ENCODE data around the gene DMXL1.
A peak's percentile ranks its signal among the peaks of the same experiment; 100 is the strongest.

Gene DMXL1

DNA sequence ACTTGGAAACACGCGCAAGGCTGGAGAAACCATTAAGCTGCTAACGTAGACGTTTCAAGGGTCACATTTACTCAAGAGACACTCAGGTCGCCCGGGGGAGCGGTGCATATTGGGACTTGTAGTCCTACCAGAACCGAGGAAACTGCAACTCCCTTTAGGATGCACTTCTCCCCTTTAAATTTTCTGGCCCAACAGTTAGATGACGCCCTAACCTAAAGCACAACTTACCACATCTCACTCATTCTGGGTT lies 384 bp upstream of the DMXL1 start:
- H3K4me3 ChIP-seq (ENCODE audit: low read depth, low read length): peak overlapping the region; percentile 88
- POLR2A ChIA-PET: interaction anchor here (0.6 to 2.0 kb wide), 11 partner anchors 10 to 330 kb away, joined by 3 to 10 read pairs (median 5); partner anchors contain the start of genes DTWD2 and TNFAIP8
- peaks cover 4% of the 10 kb centered on the region; the same call in 1 of the 2 replicates for H3K4me1 ChIP-seq (ENCODE audit: control insufficient read depth, insufficient read depth, low read length)
- H3K36me3 ChIP-seq (ENCODE audit: control insufficient read depth in 2 of 2, insufficient read depth in 1 of 2, low read length in 2 of 2): no peaks in the 10 kb centered on the region
- H3K27ac ChIP-seq (ENCODE audit: extremely low read depth, low read depth, low read length): peak overlapping the region; percentile 80
- CTCF ChIA-PET: interaction anchor here (0.6 to 0.7 kb wide), 3 partner anchors 10 to 211 kb away, joined by 3 read pairs; partner anchors contain the start of gene DTWD2
- H3K9me3 ChIP-seq (ENCODE audit: control insufficient read depth, insufficient read depth, low read depth, low read length): no peaks in the 10 kb centered on the region
- no peak for TF ChIP-seq KLF9 (tag by site-specific recombination; IDR thresholded peaks at IDR 0.05; ENCODE audit: low read depth)
- no peak for TF ChIP-seq ZNF768 (tag by site-specific recombination; IDR thresholded peaks at IDR 0.05)
- no peak for TF ChIP-seq PRDM1 (tag by site-specific recombination; IDR thresholded peaks at IDR 0.05)
- 0 out of 2 replicates have a peak, but pooled peaks have one; percentile 10 for TF ChIP-seq ZBTB20 (tag by site-specific recombination; IDR thresholded peaks at IDR 0.05)
- TF ChIP-seq, protein P1, sequence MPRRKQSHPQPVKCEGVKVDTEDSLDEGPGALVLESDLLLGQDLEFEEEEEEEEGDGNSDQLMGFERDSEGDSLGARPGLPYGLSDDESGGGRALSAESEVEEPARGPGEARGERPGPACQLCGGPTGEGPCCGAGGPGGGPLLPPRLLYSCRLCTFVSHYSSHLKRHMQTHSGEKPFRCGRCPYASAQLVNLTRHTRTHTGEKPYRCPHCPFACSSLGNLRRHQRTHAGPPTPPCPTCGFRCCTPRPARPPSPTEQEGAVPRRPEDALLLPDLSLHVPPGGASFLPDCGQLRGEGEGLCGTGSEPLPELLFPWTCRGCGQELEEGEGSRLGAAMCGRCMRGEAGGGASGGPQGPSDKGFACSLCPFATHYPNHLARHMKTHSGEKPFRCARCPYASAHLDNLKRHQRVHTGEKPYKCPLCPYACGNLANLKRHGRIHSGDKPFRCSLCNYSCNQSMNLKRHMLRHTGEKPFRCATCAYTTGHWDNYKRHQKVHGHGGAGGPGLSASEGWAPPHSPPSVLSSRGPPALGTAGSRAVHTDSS (tag by site-specific recombination; IDR thresholded peaks at IDR 0.05): no peak
- TF ChIP-seq, protein P2, sequence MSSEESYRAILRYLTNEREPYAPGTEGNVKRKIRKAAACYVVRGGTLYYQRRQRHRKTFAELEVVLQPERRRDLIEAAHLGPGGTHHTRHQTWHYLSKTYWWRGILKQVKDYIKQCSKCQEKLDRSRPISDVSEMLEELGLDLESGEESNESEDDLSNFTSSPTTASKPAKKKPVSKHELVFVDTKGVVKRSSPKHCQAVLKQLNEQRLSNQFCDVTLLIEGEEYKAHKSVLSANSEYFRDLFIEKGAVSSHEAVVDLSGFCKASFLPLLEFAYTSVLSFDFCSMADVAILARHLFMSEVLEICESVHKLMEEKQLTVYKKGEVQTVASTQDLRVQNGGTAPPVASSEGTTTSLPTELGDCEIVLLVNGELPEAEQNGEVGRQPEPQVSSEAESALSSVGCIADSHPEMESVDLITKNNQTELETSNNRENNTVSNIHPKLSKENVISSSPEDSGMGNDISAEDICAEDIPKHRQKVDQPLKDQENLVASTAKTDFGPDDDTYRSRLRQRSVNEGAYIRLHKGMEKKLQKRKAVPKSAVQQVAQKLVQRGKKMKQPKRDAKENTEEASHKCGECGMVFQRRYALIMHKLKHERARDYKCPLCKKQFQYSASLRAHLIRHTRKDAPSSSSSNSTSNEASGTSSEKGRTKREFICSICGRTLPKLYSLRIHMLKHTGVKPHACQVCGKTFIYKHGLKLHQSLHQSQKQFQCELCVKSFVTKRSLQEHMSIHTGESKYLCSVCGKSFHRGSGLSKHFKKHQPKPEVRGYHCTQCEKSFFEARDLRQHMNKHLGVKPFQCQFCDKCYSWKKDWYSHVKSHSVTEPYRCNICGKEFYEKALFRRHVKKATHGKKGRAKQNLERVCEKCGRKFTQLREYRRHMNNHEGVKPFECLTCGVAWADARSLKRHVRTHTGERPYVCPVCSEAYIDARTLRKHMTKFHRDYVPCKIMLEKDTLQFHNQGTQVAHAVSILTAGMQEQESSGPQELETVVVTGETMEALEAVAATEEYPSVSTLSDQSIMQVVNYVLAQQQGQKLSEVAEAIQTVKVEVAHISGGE (tag by site-specific recombination; conservative IDR thresholded peaks at IDR 0.05; ENCODE audit: low read depth): 0 out of 2 replicates have a peak, but pooled peaks have one; percentile 8
- TF ChIP-seq, protein P3, sequence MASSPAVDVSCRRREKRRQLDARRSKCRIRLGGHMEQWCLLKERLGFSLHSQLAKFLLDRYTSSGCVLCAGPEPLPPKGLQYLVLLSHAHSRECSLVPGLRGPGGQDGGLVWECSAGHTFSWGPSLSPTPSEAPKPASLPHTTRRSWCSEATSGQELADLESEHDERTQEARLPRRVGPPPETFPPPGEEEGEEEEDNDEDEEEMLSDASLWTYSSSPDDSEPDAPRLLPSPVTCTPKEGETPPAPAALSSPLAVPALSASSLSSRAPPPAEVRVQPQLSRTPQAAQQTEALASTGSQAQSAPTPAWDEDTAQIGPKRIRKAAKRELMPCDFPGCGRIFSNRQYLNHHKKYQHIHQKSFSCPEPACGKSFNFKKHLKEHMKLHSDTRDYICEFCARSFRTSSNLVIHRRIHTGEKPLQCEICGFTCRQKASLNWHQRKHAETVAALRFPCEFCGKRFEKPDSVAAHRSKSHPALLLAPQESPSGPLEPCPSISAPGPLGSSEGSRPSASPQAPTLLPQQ (tag by site-specific recombination; IDR thresholded peaks at IDR 0.05): peak; percentile 14; the same call in 1 of the 2 replicates
- TF ChIP-seq, protein P4, sequence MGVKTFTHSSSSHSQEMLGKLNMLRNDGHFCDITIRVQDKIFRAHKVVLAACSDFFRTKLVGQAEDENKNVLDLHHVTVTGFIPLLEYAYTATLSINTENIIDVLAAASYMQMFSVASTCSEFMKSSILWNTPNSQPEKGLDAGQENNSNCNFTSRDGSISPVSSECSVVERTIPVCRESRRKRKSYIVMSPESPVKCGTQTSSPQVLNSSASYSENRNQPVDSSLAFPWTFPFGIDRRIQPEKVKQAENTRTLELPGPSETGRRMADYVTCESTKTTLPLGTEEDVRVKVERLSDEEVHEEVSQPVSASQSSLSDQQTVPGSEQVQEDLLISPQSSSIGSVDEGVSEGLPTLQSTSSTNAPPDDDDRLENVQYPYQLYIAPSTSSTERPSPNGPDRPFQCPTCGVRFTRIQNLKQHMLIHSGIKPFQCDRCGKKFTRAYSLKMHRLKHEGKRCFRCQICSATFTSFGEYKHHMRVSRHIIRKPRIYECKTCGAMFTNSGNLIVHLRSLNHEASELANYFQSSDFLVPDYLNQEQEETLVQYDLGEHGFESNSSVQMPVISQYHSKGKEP (tag by site-specific recombination; IDR thresholded peaks at IDR 0.05): peak; percentile 29; the same call in 1 of the 2 replicates
- TF ChIP-seq ZNF600 (tag by site-specific recombination; IDR thresholded peaks at IDR 0.05): no peak
- TF ChIP-seq, protein P5, sequence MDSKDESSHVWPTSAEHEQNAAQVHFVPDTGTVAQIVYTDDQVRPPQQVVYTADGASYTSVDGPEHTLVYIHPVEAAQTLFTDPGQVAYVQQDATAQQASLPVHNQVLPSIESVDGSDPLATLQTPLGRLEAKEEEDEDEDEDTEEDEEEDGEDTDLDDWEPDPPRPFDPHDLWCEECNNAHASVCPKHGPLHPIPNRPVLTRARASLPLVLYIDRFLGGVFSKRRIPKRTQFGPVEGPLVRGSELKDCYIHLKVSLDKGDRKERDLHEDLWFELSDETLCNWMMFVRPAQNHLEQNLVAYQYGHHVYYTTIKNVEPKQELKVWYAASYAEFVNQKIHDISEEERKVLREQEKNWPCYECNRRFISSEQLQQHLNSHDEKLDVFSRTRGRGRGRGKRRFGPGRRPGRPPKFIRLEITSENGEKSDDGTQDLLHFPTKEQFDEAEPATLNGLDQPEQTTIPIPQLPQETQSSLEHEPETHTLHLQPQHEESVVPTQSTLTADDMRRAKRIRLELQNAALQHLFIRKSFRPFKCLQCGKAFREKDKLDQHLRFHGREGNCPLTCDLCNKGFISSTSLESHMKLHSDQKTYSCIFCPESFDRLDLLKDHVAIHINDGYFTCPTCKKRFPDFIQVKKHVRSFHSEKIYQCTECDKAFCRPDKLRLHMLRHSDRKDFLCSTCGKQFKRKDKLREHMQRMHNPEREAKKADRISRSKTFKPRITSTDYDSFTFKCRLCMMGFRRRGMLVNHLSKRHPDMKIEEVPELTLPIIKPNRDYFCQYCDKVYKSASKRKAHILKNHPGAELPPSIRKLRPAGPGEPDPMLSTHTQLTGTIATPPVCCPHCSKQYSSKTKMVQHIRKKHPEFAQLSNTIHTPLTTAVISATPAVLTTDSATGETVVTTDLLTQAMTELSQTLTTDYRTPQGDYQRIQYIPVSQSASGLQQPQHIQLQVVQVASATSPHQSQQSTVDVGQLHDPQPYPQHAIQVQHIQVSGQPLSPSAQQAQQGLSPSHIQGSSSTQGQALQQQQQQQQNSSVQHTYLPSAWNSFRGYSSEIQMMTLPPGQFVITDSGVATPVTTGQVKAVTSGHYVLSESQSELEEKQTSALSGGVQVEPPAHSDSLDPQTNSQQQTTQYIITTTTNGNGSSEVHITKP (tag by site-specific recombination; IDR thresholded peaks at IDR 0.05): peak; percentile 90
- no peak for TF ChIP-seq ZNF214 (tag by site-specific recombination; IDR thresholded peaks at IDR 0.05; ENCODE audit: borderline replicate concordance)
- TF ChIP-seq ZNF394 (tag by site-specific recombination; IDR thresholded peaks at IDR 0.05; ENCODE audit: borderline replicate concordance): peak; percentile 29; the same call in 1 of the 2 replicates
- TF ChIP-seq ZNF776 (tag by site-specific recombination; IDR thresholded peaks at IDR 0.05; ENCODE audit: borderline replicate concordance): no peak
- no peak for TF ChIP-seq ZNF423 (tag by site-specific recombination; IDR thresholded peaks at IDR 0.05)
- TF ChIP-seq ZNF670 (tag by site-specific recombination; IDR thresholded peaks at IDR 0.05; ENCODE audit: low read depth): no peak
- no peak for TF ChIP-seq ZNF24 (tag by site-specific recombination; IDR thresholded peaks at IDR 0.05)
- no peak for TF ChIP-seq ZNF274 (IDR thresholded peaks at IDR 0.05; ENCODE audit: low read length)
- no peak for TF ChIP-seq ZNF274 (tag by site-specific recombination; IDR thresholded peaks at IDR 0.05; ENCODE audit: borderline replicate concordance)
- peak; percentile 63; the same call in 1 of the 2 replicates for TF ChIP-seq ZFP69B (tag by site-specific recombination; IDR thresholded peaks at IDR 0.05)
- TF ChIP-seq ZNF585B (tag by site-specific recombination; IDR thresholded peaks at IDR 0.05): no peak
- TF ChIP-seq ZNF335 (tag by site-specific recombination; conservative IDR thresholded peaks at IDR 0.05): peak; percentile 92
- peak; percentile 84; the same call in 1 of the 2 replicates for TF ChIP-seq ZNF76 (tag by site-specific recombination; IDR thresholded peaks at IDR 0.05; ENCODE audit: borderline replicate concordance, low read depth)
- TF ChIP-seq, protein P6, sequence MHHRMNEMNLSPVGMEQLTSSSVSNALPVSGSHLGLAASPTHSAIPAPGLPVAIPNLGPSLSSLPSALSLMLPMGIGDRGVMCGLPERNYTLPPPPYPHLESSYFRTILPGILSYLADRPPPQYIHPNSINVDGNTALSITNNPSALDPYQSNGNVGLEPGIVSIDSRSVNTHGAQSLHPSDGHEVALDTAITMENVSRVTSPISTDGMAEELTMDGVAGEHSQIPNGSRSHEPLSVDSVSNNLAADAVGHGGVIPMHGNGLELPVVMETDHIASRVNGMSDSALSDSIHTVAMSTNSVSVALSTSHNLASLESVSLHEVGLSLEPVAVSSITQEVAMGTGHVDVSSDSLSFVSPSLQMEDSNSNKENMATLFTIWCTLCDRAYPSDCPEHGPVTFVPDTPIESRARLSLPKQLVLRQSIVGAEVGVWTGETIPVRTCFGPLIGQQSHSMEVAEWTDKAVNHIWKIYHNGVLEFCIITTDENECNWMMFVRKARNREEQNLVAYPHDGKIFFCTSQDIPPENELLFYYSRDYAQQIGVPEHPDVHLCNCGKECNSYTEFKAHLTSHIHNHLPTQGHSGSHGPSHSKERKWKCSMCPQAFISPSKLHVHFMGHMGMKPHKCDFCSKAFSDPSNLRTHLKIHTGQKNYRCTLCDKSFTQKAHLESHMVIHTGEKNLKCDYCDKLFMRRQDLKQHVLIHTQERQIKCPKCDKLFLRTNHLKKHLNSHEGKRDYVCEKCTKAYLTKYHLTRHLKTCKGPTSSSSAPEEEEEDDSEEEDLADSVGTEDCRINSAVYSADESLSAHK (tag by site-specific recombination; IDR thresholded peaks at IDR 0.05): peak; percentile 99
- no peak for TF ChIP-seq ZNF664 (tag by site-specific recombination; IDR thresholded peaks at IDR 0.05)

All from HEK293 (cell line).